Sciatic nerve (tissue), 2 donors: Measurements from ENCODE around the gene KRTAP9-4. TPM values are rescaled to one million over a fixed set of nuclear protein-coding genes. Genes with fewer than 3 reads are reported as not detected.
"Not testable (repeated sequence)": the region's sequence is repeated elsewhere in the genome, so short reads cannot be mapped to it uniquely, and the experiment has no call there.

ENCODE experiments used
- ATAC-seq: fragments of 200-7000 bp; cut with Tn5 transposase; one replicate; pipeline ENCODE4 v1.9.1; 2020; ENCODE audit warnings: mild to moderate bottlenecking, moderate library complexity
- DNase-seq: peaks from one replicate; pipeline ENCODE4 v3.0.0-alpha.2; 2020; ENCODE audit warnings: low spot score
- intact Hi-C: fragments of 100-400 bp; cut with DNase I; formaldehyde crosslinking; loops from one replicate; pipeline ENCODE4 v1.14.2; 2022
- total RNA-seq: library from RNA; stranded (reverse); fragmentation: NEBNext Ultra II Directional; extraction: Animal tissue kit (Norgen Biotek cat#: 25700); gene quantifications from one replicate; pipeline ENCODE4 v1.2.1, GENCODE V29; 2021
- donor health status: DM: no; HTN: no; CAD: no.
- donor health status: DM: no; HTN: no; CAD: no.

The KRTAP9-4 gene
- not detected for total RNA-seq

GRCh38 chr17:41249637-41250240 is at the start of gene KRTAP9-4:
TSS of gene KRTAP9-4 (plus strand) at chr17:41249687. CDS start at chr17:41249721, 34 bp downstream.
- not testable (repeated sequence) for DNase-seq, ATAC-seq
- intact Hi-C loops: loop anchor here (10.0 kb wide), 1 partner anchor 105 kb away; the partner anchor contains the start of genes KRTAP4-5 and KRTAP4-6

- intact Hi-C loops: no loop called here
- no peak for ATAC-seq
- no peak for DNase-seq
Measured at GRCh38 chr17:41211845-41212466, 37.5 kb upstream of the KRTAP9-4 start.

- intact Hi-C loops: no loop called here
- DNase-seq: no peak
- no peak for ATAC-seq
Measured at GRCh38 chr17:41212524-41213169, 36.8 kb upstream of the KRTAP9-4 start.

GRCh38 chr17:41215681-41216080 is 33.8 kb upstream of the KRTAP9-4 start:
- ATAC-seq (no peak), DNase-seq (no peak)
- intact Hi-C loops: loop anchor here (2.0 kb wide), 1 partner anchor 67 kb away; the partner anchor contains the start of gene KRTAP4-5

- DNase-seq: no peak
- no peak for ATAC-seq
- intact Hi-C loops: no loop called here
Measured at GRCh38 chr17:41223821-41224220, 25.7 kb upstream of the KRTAP9-4 start.

- ATAC-seq: no peak
- intact Hi-C loops: no loop called here
Measured at GRCh38 chr17:41226051-41226450, 23.4 kb upstream of the KRTAP9-4 start.

GRCh38 chr17:41226598-41227095 is 22.8 kb upstream of the KRTAP9-4 start, which contains the start of gene KRTAP9-2:
TSS of gene KRTAP9-2 (plus strand) at chr17:41226648. CDS start at chr17:41226655, 7 bp downstream.
- ATAC-seq, DNase-seq, intact Hi-C loops: not testable (repeated sequence)

More at GRCh38 chr17:41226051-41226450, 23.4 kb upstream of the KRTAP9-4 start:
- DNase-seq: no peak

- intact Hi-C loops: no loop called here
- ATAC-seq (no peak), DNase-seq (no peak)
Measured at GRCh38 chr17:41230094-41230493, 19.4 kb upstream of the KRTAP9-4 start.

- intact Hi-C loops: no loop called here
- DNase-seq: no peak
- no peak for ATAC-seq
Measured at GRCh38 chr17:41231731-41232130, 17.8 kb upstream of the KRTAP9-4 start.

- DNase-seq, ATAC-seq, intact Hi-C loops: not testable (repeated sequence)
Measured at GRCh38 chr17:41232399-41233105, 16.9 kb upstream of the KRTAP9-4 start, which contains the start of gene KRTAP9-3. TSS of gene KRTAP9-3 (plus strand) at chr17:41232449. CDS start at chr17:41232502, 53 bp downstream.

- ATAC-seq, DNase-seq, intact Hi-C loops: not testable (repeated sequence)
Measured at GRCh38 chr17:41237116-41237515, 12.4 kb upstream of the KRTAP9-4 start.

- DNase-seq, intact Hi-C loops, ATAC-seq: not testable (repeated sequence)
Measured at GRCh38 chr17:41237949-41238437, 11.5 kb upstream of the KRTAP9-4 start, which contains the start of gene KRTAP9-8. TSS of gene KRTAP9-8 (plus strand) at chr17:41237999. CDS start at chr17:41238052, 53 bp downstream.

GRCh38 chr17:41246995-41247787 is 2.3 kb upstream of the KRTAP9-4 start:
- DNase-seq, ATAC-seq: not testable (repeated sequence)
- intact Hi-C loops: loop anchor here (10.0 kb wide), 1 partner anchor 102 kb away; the partner anchor contains the start of genes KRTAP4-5 and KRTAP4-6

- ATAC-seq (no peak), DNase-seq (no peak)
- intact Hi-C loops: no loop called here
Measured at GRCh38 chr17:41251261-41251660, 1.8 kb downstream of the KRTAP9-4 start.

- intact Hi-C loops: no loop called here
- ATAC-seq: no peak
- DNase-seq: no peak
Measured at GRCh38 chr17:41254861-41255260, 5.4 kb downstream of the KRTAP9-4 start.

- ATAC-seq, intact Hi-C loops, DNase-seq: not testable (repeated sequence)
Measured at GRCh38 chr17:41255381-41256290, 6.1 kb downstream of the KRTAP9-4 start, which contains the start of gene KRTAP9-9. TSS of gene KRTAP9-9 (plus strand) at chr17:41255384.

- DNase-seq (no peak), ATAC-seq (no peak)
- intact Hi-C loops: no loop called here
Measured at GRCh38 chr17:41256291-41256685, 6.8 kb downstream of the KRTAP9-4 start.
